ENCODE data around the gene HM13. TPM values are rescaled to one million over a fixed set of nuclear protein-coding genes. Genes with fewer than 3 reads are reported as not detected.

HM13 gene
- total and polyA plus RNA-seq, 2 donors (not counting 1 experiment from before 2014, with no cell fraction given): 73.2 to 85.1 TPM

- intact Hi-C loops (cut with micrococcal nuclease): loop anchor here (1.0 to 2.0 kb wide), 4 partner anchors 7 to 117 kb away; partner anchors contain the start of genes BCL2L1 and HM13
- H3K4me1 Mint-ChIP-seq: peaks cover 29% of the 10 kb centered on the region
Measured at GRCh38 chr20:31605902-31606803, 91.9 kb downstream of the HM13 start.

More at GRCh38 chr20:31605902-31606803, 91.9 kb downstream of the HM13 start:
- H3K27ac ChIP-seq (ENCODE audit: low read length in 2 of 2): no peak overlapping the region
- Mint-ChIP-seq H3K9me3 (ENCODE audit: insufficient read depth) (no peaks in the 10 kb centered on the region), H3K27ac (peak overlapping the region; percentile 15), H3K27me3 (peaks cover 45% of the 10 kb centered on the region), H3K4me3 (peak overlapping the region; percentile 96)
- POLR2A ChIA-PET: interaction anchor here (0.9 kb wide), 1 partner anchor 36 kb away, joined by 3 read pairs; no protein-coding TSS in a partner anchor
- peak overlapping the region; percentile 78 for H3K9ac ChIP-seq (ENCODE audit: low read length)
- WGBS (ENCODE audit: insufficient coverage): 4% methylated on average over 35 of the region's 39 CpGs
- no peaks in the 10 kb centered on the region for H3K36me3 ChIP-seq (replicated peaks in 1 of 2; ENCODE audit: control extremely low read depth in 1 of 2, control insufficient read depth in 1 of 2, extremely low read depth in 1 of 2, insufficient read depth in 2 of 2, low read length in 1 of 2)
- CTCF ChIA-PET: interaction anchor here (0.9 to 16.3 kb wide), 8 partner anchors 17 to 118 kb away, joined by 3 to 587 read pairs (median 33); no protein-coding TSS in a partner anchor
- H2AFZ ChIP-seq (ENCODE audit: insufficient read depth, low read depth, low read length, poor library complexity, severe bottlenecking): peak overlapping the region; percentile 76
- H3K9me3 ChIP-seq (ENCODE audit: control extremely low read depth in 1 of 3, control insufficient read depth in 2 of 3, insufficient read depth in 1 of 3, low read length in 2 of 3): peaks cover 0 to 4% (median 0%) of the 10 kb centered on the region in 3 donors
- TF ChIP-seq EZH2 (IDR thresholded peaks at IDR 0.05; ENCODE audit: borderline replicate concordance, insufficient read depth, low read depth, low read length, poor library complexity, severe bottlenecking) (no peak), CTCF (IDR thresholded peaks at IDR 0.05) (no peak)
- peaks cover 0 to 71% (median 39%) of the 10 kb centered on the region in 4 experiments for H3K27me3 ChIP-seq (replicated peaks in 1 of 4; ENCODE audit: control extremely low read depth in 1 of 4, control insufficient read depth in 3 of 4, insufficient read depth in 4 of 4, low read length in 3 of 4)
- ATAC-seq (ENCODE audit: low read depth) (no peak), DNase-seq (peak; percentile 55)
- H4K20me1 ChIP-seq (ENCODE audit: control insufficient read depth, insufficient read depth, low read length, poor library complexity, severe bottlenecking): no peaks in the 10 kb centered on the region
- peaks cover 24 to 26% of the 10 kb centered on the region in 2 donors for H3K4me1 ChIP-seq (ENCODE audit: control insufficient read depth in 2 of 2, insufficient read depth in 2 of 2, low read length in 2 of 2)
- peak overlapping the region; percentile 41 to 79 (median 66) for H3K4me3 ChIP-seq (ENCODE audit: control extremely low read depth in 1 of 5, extremely low read depth in 1 of 5, insufficient read depth in 1 of 5, low read depth in 2 of 5, low read length in 4 of 5)
- peak overlapping the region; percentile 94 for H3K4me2 ChIP-seq (replicated peaks; ENCODE audit: low read depth, low read length, poor library complexity, severe bottlenecking)
- H3K79me2 ChIP-seq (ENCODE audit: control insufficient read depth, insufficient read depth, low read length): no peaks in the 10 kb centered on the region
